Caco-2 (cell line): ENCODE measurements around the gene PLXNC1. TPM values are rescaled to one million over a fixed set of nuclear protein-coding genes. Genes with fewer than 3 reads are reported as not detected.
"Not testable (repeated sequence)": the region's sequence is repeated elsewhere in the genome, so short reads cannot be mapped to it uniquely, and the experiment has no call there.

Source experiments
- BruUV-seq: library from RNA; stranded (reverse); fragments of 400-500 nt; replicated peaks from 2 replicates; lab custom pipeline; 2021; lab: Mats Ljungman, UMichigan
- CTCF ChIA-PET: fragments of 300-600 bp; sonication (Branson Sonifier 250); formaldehyde crosslinking; loops from one replicate; lab custom pipeline; 2022; ENCODE audit warnings: antibody characterized with exemption; lab: Charles Lee
- POLR2A ChIA-PET: fragments of 300-600 bp; sonication (Branson Sonifier 250); formaldehyde crosslinking; loops from one replicate; lab custom pipeline; 2022; ENCODE audit warnings: antibody characterized with exemption; lab: Charles Lee
- DNase-seq, 2 experiments: peaks; one replicate each; pipeline versions ENCODE4 v3.0.0 to v3.0.0-alpha.2; 2020 to 2022
- H3K27me3 ChIP-seq: replicated peaks from 2 replicates; pipeline ENCODE4 v1.6.0; 2011; ENCODE audit warnings: low read length; ENCODE audit not compliant: control insufficient read depth, insufficient read depth
- H3K36me3 ChIP-seq: 2 replicates; pipeline ENCODE4 v1.5.1; 2011; ENCODE audit warnings: low read length; ENCODE audit not compliant: control insufficient read depth, insufficient read depth
- H3K4me1 ChIP-seq: fragments of 250-450 bp; sonication (Bioruptor Pico); 2 replicates; pipeline ENCODE4 v1.5.1; 2020; ENCODE audit warnings: mild to moderate bottlenecking
- H3K4me3 ChIP-seq: 2 replicates; pipeline ENCODE4 v1.5.1; 2011; ENCODE audit warnings: low read depth, mild to moderate bottlenecking, control low read depth, low read length
- H3K9me3 ChIP-seq: fragments of 250-450 bp; sonication (Bioruptor Pico); 2 replicates; pipeline ENCODE4 v1.5.1; 2020; ENCODE audit warnings: mild to moderate bottlenecking, moderate library complexity
- H3K27ac Mint-ChIP-seq: one replicate; pipeline ENCODE4 v1.8.0; 2022; ENCODE audit warnings: mixed read lengths; ENCODE audit not compliant: unreplicated experiment
- H3K27me3 Mint-ChIP-seq: one replicate; pipeline ENCODE4 v1.8.0; 2022; ENCODE audit warnings: mixed read lengths; ENCODE audit not compliant: insufficient read depth, unreplicated experiment
- H3K36me3 Mint-ChIP-seq: one replicate; pipeline ENCODE4 v1.8.0; 2022; ENCODE audit warnings: mild to moderate bottlenecking, mixed read lengths; ENCODE audit not compliant: insufficient read depth, unreplicated experiment
- H3K4me1 Mint-ChIP-seq: one replicate; pipeline ENCODE4 v1.8.0; 2022; ENCODE audit warnings: low read depth, mixed read lengths; ENCODE audit not compliant: unreplicated experiment
- H3K4me3 Mint-ChIP-seq: one replicate; pipeline ENCODE4 v1.8.0; 2022; ENCODE audit warnings: mild to moderate bottlenecking, moderate library complexity, mixed read lengths; ENCODE audit not compliant: unreplicated experiment
- H3K9me3 Mint-ChIP-seq: one replicate; pipeline ENCODE4 v1.8.0; 2022; ENCODE audit warnings: mixed read lengths; ENCODE audit not compliant: unreplicated experiment
- intact Hi-C: fragments of 100-400 bp; cut with micrococcal nuclease; formaldehyde crosslinking; loops from one replicate; pipeline ENCODE4 v1.10.0; 2022; ENCODE audit not compliant: unreplicated experiment
- total RNA-seq: library from RNA; stranded (reverse); gene quantifications from 2 replicates; pipeline ENCODE4 v1.2.3, GENCODE V29; 2022
- TF ChIP-seq, protein P1 (sequence below), 2 experiments: fragments of 200-600 bp in 1 of 2; IDR thresholded peaks; 1 replicate in 1 of 2; 2 replicates in 1 of 2; pipeline versions ENCODE4 v1.5.1 to v1.8.0; 2011 to 2022; ENCODE audit warnings: antibody characterized with exemption in 1 of 2, control low read depth in 1 of 2, inconsistent platforms in 1 of 2, low read depth in 1 of 2, low read length in 1 of 2, mild to moderate bottlenecking in 1 of 2, moderate library complexity in 1 of 2; ENCODE audit not compliant: insufficient read depth in 1 of 2, severe bottlenecking in 1 of 2, unreplicated experiment in 1 of 2

The PLXNC1 gene
- total RNA-seq, 1 experiment from 2014 or later, result 41.3 TPM

DNA sequence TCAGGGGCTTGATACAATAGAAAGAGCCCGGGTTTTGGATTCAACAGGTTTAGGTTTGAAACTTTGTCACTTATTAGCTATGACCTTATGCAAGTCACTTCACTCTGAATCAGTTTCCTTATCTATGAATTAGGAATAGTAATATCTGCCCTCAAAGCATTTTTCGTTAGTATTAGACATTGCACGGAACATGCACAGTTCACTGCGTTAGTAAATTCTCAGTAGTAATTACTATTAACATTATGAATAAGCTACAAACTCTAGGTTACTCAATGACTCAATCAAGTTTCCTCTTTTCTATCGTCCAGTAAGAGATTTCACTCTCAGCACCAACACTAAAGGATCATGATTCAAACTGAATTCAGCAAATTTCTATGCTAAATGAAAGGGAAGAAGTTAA is 161.0 kb downstream of the PLXNC1 start:
- Histone ChIP-seq H3K27me3 (no peaks in the 10 kb centered on the region), H3K4me1 (no peaks in the 10 kb centered on the region), H3K36me3 (no peaks in the 10 kb centered on the region; the same call in 1 of the 2 replicates), H3K4me3 (no peak overlapping the region), H3K9me3 (no peaks in the 10 kb centered on the region)
- Mint-ChIP-seq H3K9me3 (no peaks in the 10 kb centered on the region), H3K27ac (no peak overlapping the region), H3K4me3 (no peak overlapping the region), H3K4me1 (no peaks in the 10 kb centered on the region), H3K27me3 (no peaks in the 10 kb centered on the region), H3K36me3 (peaks cover 45% of the 10 kb centered on the region)
- no peak for DNase-seq
- intact Hi-C loops, result no loop called here
- CTCF ChIA-PET, result no interaction called here
- BruUV-seq, result no TSS peak
- TF ChIP-seq, protein P1, sequence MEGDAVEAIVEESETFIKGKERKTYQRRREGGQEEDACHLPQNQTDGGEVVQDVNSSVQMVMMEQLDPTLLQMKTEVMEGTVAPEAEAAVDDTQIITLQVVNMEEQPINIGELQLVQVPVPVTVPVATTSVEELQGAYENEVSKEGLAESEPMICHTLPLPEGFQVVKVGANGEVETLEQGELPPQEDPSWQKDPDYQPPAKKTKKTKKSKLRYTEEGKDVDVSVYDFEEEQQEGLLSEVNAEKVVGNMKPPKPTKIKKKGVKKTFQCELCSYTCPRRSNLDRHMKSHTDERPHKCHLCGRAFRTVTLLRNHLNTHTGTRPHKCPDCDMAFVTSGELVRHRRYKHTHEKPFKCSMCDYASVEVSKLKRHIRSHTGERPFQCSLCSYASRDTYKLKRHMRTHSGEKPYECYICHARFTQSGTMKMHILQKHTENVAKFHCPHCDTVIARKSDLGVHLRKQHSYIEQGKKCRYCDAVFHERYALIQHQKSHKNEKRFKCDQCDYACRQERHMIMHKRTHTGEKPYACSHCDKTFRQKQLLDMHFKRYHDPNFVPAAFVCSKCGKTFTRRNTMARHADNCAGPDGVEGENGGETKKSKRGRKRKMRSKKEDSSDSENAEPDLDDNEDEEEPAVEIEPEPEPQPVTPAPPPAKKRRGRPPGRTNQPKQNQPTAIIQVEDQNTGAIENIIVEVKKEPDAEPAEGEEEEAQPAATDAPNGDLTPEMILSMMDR (IDR thresholded peaks at IDR 0.05; ENCODE audit: insufficient read depth in 1 of 2, low read depth in 1 of 2, low read length in 1 of 2, severe bottlenecking in 1 of 2, unreplicated experiment in 1 of 2), result no peak
- POLR2A ChIA-PET, result no interaction called here

DNA sequence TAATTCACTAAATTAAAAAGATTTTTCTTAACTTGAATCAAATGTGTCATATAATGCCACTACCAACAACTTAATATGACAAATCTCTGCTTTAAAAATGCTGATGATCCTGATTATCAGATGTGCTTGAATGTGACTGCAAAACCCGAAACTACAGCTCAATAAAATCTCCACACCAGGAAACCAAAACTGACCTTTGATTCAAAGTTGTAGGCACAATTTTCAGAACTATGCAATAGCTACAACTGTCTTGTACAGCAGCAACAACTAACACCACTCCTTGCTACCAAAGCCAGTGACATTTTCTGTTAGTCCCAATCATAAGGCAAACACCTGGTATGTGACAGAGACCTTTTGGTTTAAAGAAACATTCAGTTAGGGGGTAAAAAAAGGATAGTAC is 164.0 kb downstream of the PLXNC1 start:
- Mint-ChIP-seq H3K27me3 (no peaks in the 10 kb centered on the region), H3K9me3 (peaks cover 4% of the 10 kb centered on the region), H3K27ac (no peak overlapping the region), H3K4me3 (no peak overlapping the region), H3K4me1 (no peaks in the 10 kb centered on the region), H3K36me3 (peaks cover 23% of the 10 kb centered on the region)
- ChIA-PET CTCF (interaction anchor here (0.7 kb wide), 1 partner anchor 120 kb away, joined by 3 read pairs; no protein-coding TSS in a partner anchor), POLR2A (no interaction called here)
- intact Hi-C loops, result no loop called here
- no peaks in the 10 kb centered on the region; the same call in 1 of the 2 replicates for H3K36me3 ChIP-seq
- BruUV-seq, result no TSS peak
- no peaks in the 10 kb centered on the region for H3K9me3 ChIP-seq
- H3K27me3 ChIP-seq, result no peaks in the 10 kb centered on the region
- DNase-seq, result no peak
- no peaks in the 10 kb centered on the region for H3K4me1 ChIP-seq
- no peak overlapping the region for H3K4me3 ChIP-seq
- TF ChIP-seq, protein P1 (IDR thresholded peaks at IDR 0.05; ENCODE audit: insufficient read depth in 1 of 2, low read depth in 1 of 2, low read length in 1 of 2, severe bottlenecking in 1 of 2, unreplicated experiment in 1 of 2), result no peak

DNA sequence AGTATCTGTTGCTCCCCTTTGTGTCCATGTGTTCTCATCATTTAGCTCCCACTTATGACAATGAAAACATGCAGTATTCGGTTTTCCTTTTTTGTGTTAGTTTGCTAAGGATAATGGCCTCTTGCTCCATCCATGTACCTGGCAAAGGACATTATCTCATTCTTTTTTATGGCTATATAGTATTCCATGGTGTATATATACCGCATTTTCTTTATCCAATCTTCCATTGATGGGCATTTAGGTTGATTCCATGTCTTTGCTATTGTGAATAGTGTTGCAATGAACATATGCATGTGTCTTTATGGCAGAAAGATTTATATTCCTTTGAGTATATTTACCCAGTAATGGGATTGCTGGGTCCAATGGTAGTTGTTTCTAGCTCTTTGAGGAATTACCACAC is 168.2 kb downstream of the PLXNC1 start:
- H3K9me3 ChIP-seq, result peaks cover 14% of the 10 kb centered on the region
- H3K4me1 Mint-ChIP-seq, DNase-seq, POLR2A ChIA-PET, H3K27me3 ChIP-seq, CTCF ChIA-PET, BruUV-seq, intact Hi-C loops, H3K27ac Mint-ChIP-seq, H3K4me3 Mint-ChIP-seq, H3K4me1 ChIP-seq, H3K4me3 ChIP-seq, H3K27me3 Mint-ChIP-seq, H3K36me3 ChIP-seq: not testable (repeated sequence)
- Mint-ChIP-seq H3K36me3 (peaks cover 35% of the 10 kb centered on the region), H3K9me3 (peaks cover 46% of the 10 kb centered on the region)

DNA sequence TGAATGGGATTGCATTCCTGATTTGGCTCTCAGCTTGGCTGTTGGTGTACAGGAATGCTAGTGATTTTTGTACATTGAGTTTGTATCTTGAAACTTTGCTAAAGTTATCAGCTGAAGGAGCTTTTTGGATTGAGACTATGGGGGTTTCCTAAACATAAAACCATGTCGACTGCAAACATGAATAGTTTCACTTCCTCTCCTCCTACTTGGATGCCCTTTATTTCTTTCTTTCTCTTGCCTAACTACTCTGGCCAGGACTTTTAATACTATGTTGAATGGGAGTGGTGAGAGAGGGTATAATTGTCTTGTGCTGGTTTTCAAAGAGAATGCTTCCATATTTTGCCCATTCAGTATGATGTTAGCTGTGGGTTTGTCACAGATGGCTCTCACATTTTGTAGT is 169.8 kb downstream of the PLXNC1 start:
- TF ChIP-seq, protein P1 (IDR thresholded peaks at IDR 0.05; ENCODE audit: insufficient read depth in 1 of 2, low read depth in 1 of 2, low read length in 1 of 2, severe bottlenecking in 1 of 2, unreplicated experiment in 1 of 2), result no peak
- DNase-seq, result no peak
- no peak overlapping the region for H3K27ac Mint-ChIP-seq
- Histone ChIP-seq H3K27me3 (no peaks in the 10 kb centered on the region), H3K4me3 (no peak overlapping the region), H3K9me3 (peaks cover 16% of the 10 kb centered on the region), H3K4me1 (no peaks in the 10 kb centered on the region), H3K36me3 (peaks cover 8% of the 10 kb centered on the region)
- no peaks in the 10 kb centered on the region for H3K27me3 Mint-ChIP-seq
- no peak overlapping the region for H3K4me3 Mint-ChIP-seq
- no TSS peak for BruUV-seq
- no peaks in the 10 kb centered on the region for H3K4me1 Mint-ChIP-seq
- peaks cover 48% of the 10 kb centered on the region for H3K9me3 Mint-ChIP-seq
- ChIA-PET POLR2A (no interaction called here), CTCF (no interaction called here)
- peaks cover 41% of the 10 kb centered on the region for H3K36me3 Mint-ChIP-seq
- intact Hi-C loops, result no loop called here
